ENCODE results near the gene KCNK10.

Gene KCNK10

DNA sequence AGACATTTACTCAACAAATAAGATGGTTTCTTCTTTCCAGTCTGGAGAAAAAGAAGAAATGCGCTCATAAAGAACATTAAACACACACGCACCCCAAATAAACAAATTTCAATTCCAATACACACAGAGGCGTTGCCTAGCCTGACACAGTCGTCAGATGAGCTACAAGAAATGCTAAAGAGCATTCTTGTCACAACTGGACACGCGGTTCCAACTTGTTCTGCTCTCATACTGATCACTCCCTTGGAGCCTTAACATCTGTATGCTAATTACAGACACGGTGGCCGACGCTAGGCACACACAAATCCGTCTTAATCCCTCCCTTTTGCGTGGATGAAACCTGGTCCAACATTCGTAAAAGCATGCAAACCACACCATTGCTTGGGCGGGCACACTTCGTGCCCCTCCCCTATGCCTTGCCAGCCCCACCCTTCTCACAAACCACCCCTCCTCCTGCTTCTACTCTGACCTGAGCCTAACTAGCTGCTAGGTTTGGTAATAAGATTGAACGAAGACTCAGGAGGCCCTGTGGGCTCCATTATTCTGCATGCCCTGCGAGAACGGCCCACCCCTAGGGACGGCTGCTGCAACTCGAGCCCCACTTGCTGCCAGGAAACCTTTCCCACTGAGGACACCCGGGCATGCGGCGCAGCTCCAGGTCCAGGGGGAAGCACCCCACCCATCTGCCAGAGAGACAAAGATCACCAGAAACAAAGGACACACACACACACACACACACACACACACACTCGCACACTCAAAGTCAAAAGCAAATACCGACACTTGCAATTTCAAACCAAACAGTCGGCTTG lies 1.2 kb downstream of the KCNK10 start:
- no peak for DNase-seq (ENCODE audit: low read depth, low spot score)

- no peak for DNase-seq (ENCODE audit: low read depth, low spot score)
These were observed 4.7 kb downstream of the KCNK10 start for GRCh38 chr14:88318406-88318805.

DNA sequence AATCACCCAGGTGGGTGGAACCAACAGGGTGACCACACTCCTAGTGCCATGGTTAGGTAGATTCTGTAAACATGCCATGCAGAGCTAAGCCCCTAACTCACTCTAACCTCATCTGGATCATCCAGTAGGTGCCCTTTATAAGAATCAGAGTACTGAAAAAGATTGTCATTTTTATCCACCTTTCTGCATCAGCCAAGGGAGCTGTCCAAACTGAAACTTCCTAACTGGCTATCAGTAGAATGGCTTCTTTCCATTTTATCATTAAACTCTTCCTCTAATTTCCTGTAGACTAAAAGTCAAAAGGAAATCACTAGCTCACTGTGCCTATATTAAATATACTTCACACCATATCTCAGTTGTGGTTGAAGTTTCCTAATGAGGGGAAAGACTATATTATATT lies 6.5 kb downstream of the KCNK10 start:
- DNase-seq (ENCODE audit: low read depth, low spot score): no peak

DNA sequence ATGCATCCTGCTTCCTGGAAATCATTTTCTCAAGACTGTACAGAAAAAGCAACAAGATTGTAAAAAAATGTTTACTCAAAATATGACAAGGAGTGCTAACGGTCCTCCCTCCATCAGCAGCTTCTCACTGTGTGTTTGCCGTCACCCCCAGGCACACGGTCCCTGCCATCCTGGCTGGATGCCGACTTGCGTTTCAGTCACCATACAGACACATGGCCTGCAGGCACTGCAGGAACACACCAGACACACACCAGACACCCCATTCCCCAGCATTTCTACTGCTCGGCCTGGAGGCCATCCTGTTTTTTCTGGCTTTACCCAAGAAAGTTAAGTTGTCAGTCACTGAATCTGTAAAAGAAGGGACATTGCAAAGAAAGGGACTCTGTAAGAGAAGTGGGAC lies 10.8 kb downstream of the KCNK10 start:
- DNase-seq (ENCODE audit: low read depth, low spot score): no peak

DNA sequence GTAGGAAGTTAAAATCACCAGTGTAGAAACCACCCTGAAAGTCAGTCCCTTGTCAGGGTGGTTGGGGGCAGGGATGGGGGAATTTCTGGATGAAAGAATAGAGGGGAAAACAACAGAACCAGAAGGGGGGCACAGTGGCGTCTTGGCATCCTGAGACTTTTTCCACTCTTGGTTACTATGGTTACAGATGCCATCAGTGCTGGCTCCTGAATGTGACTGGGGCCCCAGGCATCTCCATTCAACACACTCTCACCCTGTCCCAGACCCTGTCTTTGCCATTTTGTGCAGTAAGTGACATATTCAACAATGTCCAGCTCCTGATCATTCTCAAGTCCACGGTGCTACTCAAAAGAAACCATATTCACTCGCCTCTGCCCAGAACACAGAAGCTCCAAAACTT lies 11.3 kb downstream of the KCNK10 start:
- no peak for DNase-seq (ENCODE audit: low read depth, low spot score)

GRCh38 chr14:88310449-88310848 lies 12.6 kb downstream of the KCNK10 start:
- no peak for DNase-seq (ENCODE audit: low read depth, low spot score)

GRCh38 chr14:88310021-88310420 lies 13.0 kb downstream of the KCNK10 start:
- no peak for DNase-seq (ENCODE audit: low read depth, low spot score)

DNA sequence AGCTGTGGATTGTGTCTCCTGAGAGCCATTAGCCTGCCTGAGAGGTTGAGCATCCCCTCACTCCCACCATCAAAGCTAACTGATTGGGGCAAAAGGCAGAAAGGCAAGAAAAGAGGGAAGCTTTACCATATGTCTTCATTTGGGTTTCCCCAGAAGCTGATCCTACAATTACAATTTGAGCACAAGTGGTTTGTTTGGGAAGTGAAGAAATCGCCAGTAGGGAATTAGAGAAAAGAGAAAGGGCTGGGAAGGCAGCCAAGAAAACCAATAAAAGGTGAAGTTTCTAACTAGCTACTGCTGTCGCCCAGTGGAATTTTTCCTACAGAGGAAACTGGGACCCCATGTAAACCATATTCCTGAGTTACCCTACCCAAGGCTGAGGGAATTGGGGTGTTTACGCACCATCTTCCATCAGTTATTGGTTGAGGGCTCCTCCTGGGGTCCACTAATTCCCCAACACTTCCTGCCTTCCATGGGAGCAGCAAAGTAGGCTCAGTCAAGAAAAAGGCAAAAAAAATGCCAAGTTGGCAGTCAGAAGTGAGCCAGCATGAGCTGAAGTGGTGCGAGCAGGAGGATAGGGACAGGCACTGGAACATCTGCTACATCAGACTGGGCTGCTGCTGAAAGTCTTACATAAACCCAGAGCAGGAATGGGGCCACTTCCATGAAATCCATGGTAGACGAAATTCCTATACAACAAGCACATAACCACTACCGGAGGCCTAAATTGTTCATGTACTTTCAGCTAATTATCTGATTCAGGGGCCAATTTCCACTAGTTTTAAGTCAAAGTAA lies 17.3 kb downstream of the KCNK10 start:
- no peak for DNase-seq (ENCODE audit: low read depth, low spot score)

GRCh38 chr14:88303041-88303440 lies 20.0 kb downstream of the KCNK10 start:
- no peak for DNase-seq (ENCODE audit: low read depth, low spot score)

- no peak for DNase-seq (ENCODE audit: low read depth, low spot score)
These were observed 21.7 kb downstream of the KCNK10 start for GRCh38 chr14:88301381-88301780.

DNA sequence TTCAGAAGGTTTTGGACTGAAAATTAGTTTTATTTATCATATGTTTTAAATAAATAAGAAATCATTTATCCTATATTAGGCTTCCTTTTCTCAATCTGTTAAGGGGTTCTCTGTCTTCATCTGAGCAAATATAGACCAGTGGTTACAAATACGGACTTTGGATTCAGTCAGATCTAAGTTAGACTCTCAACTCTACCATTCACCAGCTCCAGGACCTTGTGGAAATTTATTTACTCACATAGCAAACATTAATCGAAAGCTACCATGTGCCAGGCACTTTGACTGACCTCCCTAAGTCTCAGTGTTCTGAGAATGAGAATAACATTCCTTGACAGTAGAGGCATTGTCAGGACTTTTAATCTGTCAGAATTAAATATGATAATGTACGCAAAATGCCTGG lies 22.3 kb downstream of the KCNK10 start:
- no peak for DNase-seq (ENCODE audit: low read depth, low spot score)

DNA sequence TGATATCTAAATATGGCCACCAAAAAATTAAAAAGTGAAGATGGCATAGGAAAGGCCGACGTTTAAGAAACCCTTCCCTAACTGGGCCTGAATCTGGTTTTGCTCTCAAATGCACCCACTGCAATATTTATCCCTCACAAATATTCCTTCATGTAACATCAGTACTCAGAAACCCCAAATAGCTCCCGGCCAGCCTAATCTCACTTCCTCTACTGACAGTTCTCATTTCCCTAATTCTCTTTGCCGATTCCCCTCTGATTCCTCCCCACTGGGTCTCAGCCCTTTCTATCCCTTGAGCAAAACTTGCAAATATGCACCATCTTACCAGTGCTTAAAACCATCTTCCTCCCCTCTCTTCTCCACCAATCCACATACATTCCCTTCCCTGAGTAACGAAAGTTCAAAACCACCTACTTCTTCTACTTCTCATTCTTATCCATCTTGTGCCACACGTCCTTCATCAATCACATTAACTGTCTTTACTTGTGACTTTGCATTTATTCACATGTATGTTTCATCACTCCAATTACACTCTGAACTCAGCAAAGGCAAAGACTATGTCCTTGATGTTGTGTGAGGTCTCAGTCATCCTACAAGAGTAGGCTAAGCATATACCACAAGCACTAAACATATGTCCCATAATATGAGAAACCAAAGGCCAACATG lies 23.1 kb downstream of the KCNK10 start:
- DNase-seq (ENCODE audit: low read depth, low spot score): no peak

DNA sequence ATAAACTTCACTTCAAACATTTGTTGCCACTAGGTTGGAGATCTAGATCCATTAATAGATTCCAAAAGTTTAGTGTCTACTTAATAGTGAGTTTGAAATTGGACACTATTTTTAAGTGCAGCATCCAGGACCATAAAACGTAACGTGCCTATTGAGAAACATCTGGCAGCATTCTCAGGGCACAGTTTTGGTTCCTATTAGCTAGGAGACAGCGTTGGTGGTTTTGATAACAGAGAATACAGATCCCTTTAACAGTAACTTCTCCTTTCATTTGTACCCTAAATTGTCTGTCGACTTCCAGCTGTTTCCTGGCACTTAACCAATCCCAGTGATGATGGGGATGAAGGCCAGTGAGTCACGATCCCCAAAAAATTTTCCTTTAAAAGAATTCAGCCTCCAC lies 25.8 kb downstream of the KCNK10 start:
- DNase-seq (ENCODE audit: low read depth, low spot score): no peak

- no peak for DNase-seq (ENCODE audit: low read depth, low spot score)
These were observed 26.7 kb downstream of the KCNK10 start for GRCh38 chr14:88296351-88296750.

GRCh38 chr14:88289996-88290395 lies 33.1 kb downstream of the KCNK10 start:
- no peak for DNase-seq (ENCODE audit: low read depth, low spot score)

GRCh38 chr14:88289234-88289633 lies 33.8 kb downstream of the KCNK10 start:
- DNase-seq (ENCODE audit: low read depth, low spot score): no peak

GRCh38 chr14:88286309-88286708 lies 36.8 kb downstream of the KCNK10 start:
- DNase-seq (ENCODE audit: low read depth, low spot score): no peak

DNA sequence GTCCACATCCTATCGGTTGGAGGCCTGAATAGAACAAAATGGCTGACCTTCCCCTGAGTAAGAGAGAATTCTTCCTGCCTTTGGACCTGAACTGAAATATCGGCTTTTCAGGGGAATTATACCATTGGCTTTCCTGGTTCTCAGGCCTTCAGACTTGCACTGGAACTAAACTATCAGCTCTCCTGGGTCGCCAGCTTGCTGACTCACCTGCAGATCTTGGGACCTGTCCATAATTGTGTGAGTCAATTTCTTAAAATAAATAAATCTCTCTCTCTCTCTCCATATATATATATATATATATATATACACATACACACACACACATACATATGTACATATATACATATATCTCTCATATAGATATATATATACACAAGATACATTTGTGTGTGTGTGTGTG lies 41.6 kb downstream of the KCNK10 start:
- DNase-seq (ENCODE audit: low read depth, low spot score): no peak

DNA sequence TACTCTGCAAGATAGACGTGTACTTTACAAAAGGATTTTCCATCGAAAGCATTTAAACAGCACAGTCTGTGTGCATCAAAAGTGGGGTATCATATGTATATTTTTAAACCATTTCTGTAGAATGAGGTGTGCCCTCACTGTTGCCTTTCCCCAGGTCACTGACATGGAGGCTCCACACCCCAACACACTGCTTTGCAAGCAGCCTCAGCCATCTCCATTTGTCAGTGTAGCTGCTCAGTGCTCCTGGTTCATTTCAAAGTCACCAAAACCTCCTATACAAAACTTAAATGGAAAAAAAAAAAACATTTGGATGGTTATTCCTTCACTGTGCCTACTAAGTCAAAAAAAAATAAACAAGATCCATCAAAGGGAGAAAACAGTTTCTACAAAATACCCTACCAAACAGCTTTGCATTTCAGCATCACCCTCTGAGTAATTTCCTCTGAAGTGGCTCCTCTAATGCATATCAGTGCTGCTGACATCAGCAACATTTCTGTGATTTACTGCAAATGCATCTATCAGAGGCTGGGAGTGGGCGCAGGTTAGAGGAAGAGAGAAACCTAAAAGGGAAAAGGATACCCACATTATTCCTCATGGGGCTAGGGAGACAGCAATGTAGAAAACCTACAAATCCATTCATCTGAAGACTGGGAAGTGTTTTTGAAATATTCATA lies 46.0 kb downstream of the KCNK10 start:
- no peak for DNase-seq (ENCODE audit: low read depth, low spot score)

GRCh38 chr14:88272390-88273269 lies 50.4 kb downstream of the KCNK10 start:
- DNase-seq (ENCODE audit: low read depth, low spot score): no peak

DNA sequence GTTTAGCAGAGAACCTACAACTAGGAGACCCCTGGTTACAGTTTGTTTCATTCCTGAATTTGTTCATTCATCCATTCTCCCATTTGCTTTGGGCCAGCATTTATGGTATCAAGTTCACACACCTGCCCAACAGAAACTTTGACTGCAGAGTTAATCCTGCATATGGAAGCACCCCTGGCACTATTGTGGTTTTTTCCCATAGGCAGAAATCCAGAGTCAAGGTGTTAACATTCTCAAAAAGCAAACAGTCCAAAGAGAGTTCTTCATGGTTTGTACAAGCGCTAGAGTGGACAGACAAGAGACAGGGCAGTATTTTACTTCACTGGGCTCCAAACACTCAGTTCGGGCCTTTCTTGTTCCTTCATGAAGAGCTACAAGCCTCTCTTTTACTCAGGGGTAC lies 51.9 kb downstream of the KCNK10 start:
- no peak for DNase-seq (ENCODE audit: low read depth, low spot score)
